NCI-H82 (cell line): ENCODE results near the gene HSD11B1.
"Not testable (repeated sequence)": the region's sequence is repeated elsewhere in the genome, so short reads cannot be mapped to it uniquely, and the experiment has no call there.

Experiments
- DNase-seq: peaks from one replicate; lab custom pipeline; 2025; lab: John Stamatoyannopoulos, UW

The HSD11B1 gene

DNA sequence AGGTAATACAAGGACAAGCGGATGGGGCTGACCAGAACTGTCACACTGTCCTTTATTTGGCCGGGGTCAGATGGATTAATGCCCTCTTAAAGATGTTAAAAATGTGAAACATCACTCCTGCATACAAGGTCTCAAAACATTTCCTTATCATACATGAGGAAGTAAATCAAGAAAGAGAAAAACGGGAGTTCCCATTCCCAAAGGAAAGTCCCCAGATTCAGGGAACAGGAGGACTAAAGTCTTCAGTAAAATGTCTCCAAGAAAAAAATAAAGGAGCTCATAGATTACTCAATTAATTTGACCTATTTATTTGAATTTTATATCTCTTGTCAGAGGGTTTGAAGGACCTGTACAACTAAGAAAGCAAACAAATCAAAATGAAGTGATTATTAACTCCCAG is 13.4 kb upstream of the HSD11B1 start:
- DNase-seq = no peak

DNA sequence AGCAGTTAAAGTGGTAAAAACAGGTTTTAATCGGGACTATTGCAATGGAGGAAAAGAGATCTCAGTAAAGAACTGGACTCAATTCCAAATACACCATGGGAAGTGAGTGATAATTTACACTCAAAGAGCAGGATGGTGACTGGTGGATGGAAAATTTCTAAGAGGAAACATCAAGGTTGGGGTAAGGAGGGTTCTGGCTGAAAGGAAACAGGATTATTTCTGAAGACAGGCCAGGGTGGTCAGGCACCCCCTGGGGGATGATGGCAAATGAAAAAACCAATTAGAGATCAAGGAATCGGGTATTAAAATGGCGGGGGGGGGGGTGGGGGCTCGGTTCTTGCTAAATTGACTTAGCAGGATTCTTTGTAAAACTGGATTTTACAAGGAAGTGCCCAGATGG is 12.3 kb upstream of the HSD11B1 start:
- peak; percentile 55 for DNase-seq

DNA sequence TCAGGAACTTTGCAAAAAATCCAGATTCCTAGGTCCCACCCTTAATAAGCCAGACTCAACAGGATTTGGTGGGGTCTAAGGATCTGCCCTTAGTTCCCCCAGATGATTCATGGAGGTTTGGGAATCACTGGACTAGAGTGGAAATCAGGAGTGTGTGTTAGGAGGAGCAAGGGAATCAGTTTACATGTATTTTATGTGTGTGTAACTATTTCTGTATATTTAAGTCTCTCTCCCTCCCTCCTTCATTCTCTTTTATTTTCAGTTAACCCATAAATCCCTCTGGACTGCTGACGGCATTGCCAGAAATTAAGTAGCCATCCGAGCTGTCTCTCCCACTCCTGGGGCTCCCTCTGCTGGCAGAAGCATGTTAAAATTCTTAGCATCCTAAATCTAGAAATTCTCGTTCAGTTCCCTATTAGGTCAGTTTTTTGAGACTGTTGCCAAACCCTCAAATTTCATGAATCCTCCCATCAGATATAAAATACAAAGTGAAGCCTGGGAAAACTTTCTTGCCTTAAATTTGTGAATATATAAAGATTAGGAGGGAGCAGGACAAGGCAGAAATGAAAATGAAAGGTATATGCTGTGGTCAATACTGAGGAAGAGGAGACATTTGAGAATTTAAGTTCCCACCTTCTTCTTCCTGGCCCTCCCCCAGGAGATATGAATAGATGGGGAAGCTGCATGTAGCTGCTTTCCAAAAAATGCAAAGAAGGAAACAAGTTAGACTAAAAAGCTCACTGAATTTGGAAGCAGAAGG is 11.7 kb upstream of the HSD11B1 start:
- peak; percentile 94 for DNase-seq

DNA sequence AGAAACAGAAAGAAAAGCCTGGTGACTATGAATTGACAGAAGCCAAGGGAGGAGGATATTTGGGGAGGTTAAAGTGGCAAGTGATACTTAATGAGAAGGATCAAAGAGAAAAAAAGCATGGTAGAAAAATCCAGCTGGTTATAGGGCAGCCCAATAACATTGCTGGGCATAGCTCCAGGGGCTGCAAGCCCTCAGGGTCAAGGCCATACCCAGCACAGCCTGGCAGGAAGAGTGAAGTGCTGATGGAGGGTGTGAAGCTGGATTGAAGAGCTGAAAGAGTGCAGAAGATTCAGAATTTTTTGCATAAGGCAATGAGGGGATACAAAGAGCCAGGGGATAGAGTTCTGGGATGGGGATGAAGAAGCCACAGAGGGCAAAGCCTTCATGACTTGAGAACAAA is 8.0 kb upstream of the HSD11B1 start:
- no peak for DNase-seq

DNA sequence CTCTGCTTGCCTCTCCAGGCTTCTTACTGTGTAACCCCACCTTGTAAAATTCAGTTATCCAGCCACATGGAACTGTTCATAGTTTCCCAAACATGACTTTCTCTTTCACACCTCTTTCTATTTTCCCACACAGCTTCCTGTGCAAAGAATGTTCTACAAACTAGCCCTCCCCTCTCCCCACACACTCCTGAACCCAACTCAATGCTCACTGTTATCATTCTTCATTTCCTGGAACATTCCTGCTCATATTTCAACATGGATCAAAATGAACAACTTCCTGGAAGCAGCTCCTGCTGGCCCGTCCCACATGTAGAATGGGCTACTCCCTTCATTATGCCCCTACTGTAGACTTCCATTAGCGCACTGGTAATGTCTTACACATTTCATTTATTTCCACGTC is 7.5 kb upstream of the HSD11B1 start:
- DNase-seq = no peak

DNA sequence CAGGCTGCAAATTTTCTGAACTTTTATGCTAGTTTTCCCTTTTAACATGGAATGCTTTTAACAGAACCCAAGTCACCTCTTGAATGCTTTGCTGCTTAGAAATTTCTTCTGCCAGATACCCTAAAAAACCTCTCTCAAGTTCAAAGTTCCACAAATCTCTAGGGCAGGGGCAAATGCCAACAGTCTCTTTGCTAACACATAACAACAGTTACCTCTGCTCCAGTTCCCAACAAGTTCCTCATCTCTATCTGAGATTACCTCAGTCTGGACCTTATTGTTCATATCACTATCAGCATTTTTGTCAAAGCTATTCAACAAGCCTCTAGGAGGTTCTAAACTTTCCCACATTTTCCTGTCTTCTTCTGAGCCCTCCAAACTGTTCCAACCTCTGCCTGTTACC is 4.0 kb upstream of the HSD11B1 start:
- not testable (repeated sequence) for DNase-seq

DNA sequence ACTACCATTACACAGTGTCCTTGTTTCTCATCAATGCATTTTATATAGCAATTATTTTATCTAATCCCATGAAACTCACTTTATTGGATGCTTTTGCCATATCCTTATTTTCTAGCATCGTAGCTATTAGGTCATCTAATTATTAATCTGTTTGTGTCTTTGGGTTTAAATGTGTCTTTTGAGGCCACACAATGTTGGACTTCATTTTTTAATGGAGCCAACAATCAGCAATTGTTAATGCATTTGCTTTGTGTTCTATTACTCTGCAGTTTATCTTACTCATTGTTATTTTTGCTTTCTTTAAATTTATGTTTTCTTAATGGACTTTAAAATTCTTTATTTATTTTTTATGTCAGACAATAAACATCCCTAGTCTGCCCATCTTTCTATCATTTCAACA is 1.8 kb upstream of the HSD11B1 start:
- DNase-seq = no peak

DNA sequence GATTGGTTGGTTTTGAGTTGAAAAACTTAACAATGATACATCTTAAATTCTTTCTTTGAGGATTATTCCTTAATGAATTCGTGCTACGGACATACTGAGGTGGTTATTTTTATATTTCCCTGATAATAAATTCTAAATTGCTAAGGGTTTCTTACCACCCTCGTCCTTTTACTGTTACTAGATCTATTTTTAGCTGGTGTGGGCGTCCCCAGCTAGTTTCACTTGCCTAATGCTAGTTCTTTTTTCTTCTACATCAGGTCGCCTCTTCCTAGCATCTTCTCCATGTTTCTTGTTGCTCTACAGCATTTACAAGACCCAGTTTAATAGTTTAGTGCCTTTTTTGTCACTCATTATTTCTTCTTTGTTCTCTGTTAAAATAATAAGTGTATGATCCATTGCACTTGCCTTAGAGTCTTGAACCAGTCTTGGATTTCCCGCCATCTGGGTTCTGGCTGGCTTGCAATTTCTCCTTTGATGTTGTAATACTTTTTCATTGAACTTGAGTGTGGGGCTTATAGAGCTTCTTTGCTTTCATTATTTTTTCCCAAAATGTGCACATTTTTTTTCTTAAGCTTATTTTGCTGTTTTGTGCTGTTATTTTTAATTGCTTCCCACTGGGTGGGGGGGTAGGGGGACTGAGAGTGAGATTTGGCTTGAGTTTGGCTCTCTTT is 677 bp upstream of the HSD11B1 start:
- no peak for DNase-seq

DNA sequence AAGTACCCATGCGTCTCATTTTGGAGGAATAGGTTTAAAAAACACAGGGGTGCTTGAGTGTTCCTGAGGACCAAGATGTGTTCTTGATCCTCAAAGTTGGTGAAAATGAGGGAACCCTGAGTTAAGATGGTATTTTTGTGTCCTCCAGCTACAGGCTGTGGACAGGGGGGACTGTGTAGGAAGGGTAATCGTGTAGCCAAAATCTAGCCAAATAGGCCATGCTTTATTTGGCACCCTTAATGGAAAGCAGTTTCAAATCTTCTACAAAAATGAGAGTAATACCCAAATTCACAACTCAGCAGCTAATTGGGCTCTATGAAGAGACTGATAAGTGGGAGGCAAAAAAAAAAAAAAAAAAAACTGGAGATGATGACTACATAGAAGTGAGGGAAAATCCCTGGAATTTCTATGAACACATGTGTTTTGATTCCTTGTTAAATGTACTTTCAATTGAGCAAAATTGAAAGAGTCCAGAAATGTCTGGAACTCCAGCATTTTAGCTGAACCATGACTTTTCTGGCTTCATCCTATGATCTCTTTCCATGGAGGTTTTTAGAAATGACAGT is 470 bp downstream of the HSD11B1 start:
- DNase-seq = no peak

DNA sequence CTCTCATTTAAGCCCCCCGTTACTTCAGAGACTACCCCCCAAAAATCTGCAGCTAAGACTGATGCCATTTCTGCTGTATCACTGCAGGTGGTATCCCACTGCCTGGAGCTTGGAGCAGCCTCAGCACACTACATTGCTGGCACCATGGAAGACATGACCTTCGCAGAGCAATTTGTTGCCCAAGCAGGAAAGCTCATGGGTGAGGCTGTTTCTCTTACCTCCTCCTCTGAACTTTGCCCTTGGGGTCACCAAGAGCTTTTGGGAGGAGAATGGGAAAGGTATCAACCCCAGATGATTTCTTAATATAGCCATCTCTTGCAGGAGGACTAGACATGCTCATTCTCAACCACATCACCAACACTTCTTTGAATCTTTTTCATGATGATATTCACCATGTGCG is 2.0 kb downstream of the HSD11B1 start:
- no peak for DNase-seq

DNA sequence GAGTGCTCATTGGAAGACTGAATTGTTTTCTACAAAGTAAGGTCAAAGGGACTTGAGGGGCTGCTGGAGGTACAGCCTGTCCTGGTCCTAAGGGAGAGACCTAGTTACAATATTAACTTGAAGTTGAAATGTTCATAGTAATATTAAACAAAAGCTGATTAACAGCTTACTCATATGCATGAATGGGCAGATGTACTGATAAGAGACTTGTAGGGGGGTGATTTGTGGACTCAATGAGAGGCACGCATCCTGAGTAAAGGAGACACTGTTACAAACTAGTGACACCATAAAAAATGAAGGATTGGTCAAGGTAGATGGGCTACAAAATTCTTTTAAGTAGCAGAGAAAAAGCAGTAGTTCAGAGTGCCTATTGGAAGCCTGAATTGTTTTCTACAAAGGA is 2.7 kb downstream of the HSD11B1 start:
- no peak for DNase-seq

DNA sequence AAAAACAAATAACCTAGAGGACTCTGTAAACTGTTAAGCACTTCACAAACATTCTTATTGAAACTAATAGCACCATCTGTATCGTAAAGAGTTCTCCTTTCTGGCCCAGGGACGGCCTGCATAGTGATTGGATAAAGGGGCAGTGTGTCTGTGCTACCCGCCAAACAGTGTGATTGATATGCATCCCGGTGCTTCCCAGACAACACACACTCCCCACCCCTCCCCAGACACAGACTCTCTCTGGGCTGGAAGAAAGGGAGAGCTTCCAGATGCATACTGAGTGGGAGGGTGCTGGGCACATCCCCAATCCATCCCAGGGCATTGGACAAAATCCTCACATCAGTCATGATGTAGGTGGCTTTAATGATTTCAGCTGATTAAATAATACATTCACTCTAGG is 3.7 kb downstream of the HSD11B1 start:
- DNase-seq = peak; percentile 37

DNA sequence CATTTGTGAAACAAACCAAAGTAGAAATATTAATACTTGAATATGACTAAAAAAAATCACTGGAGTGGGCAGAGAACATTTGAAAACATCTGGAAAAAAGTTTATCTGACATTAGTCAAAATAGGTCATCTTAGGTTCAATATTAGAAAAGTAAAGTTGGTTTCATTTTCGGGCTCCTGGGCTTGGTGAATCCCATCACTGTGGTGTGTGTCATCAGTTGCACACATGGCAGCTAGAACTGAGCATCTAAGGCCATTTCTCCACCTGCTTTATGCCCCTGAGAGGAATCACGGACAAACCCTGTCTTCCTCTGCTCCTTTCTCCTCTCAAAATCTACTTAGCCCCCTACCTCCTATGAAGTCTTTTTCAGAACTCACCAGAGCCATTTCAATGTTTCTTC is 5.4 kb downstream of the HSD11B1 start:
- DNase-seq = no peak

DNA sequence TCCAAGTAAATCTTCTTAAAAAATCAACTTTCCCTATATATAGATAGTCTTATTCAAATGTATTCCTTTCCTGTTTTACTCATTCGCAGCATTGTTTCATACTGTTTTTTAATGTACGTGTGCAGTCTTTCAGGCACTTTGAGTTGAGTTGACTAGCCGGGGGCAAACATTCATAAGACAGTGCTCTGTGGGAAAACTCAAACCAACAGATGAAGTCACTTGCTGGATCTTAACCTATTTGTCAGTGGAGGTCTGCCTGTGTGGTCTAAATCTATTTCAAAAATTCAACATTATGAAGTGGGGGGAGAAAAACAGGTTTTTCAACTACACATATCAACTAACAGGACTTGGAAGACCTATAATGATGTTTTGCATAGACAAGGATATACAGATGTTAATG is 6.2 kb downstream of the HSD11B1 start:
- no peak for DNase-seq

DNA sequence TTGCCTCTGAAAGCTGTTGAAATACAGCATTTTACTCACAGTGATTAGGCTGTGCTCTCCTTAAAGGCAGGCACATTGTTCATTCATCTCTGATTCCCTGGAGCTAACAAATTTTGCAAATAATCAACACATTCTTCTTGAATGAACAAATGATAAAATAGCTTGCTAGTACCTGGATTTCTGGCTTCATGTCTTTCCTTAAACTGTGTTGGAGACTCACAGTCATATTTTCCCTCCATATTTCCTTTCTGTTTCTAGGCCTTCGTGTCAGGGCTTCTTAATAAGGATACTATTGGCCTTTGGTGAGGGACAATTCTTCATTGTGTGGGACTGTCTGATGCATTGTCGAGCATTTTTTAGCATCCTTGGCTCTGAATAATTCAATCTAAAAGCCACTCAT is 9.7 kb downstream of the HSD11B1 start:
- no peak for DNase-seq

DNA sequence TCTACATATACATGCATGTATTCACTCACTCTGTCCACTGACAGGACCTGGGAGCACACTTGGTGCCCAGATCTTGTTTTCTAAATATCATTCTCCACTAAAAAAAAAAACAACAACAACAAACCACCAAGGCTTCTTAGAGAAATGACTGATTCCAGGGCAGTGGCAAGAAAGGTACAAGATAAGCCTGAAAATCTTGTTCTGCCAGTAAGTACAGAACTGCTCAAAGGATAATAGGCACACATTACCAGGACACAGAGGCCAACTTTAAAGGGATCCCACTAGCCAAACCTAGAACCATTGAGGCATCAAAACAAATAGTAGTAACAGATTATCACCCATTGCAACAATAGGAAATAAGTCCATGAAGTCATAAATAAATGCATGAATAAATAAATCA is 10.7 kb downstream of the HSD11B1 start:
- DNase-seq = no peak

DNA sequence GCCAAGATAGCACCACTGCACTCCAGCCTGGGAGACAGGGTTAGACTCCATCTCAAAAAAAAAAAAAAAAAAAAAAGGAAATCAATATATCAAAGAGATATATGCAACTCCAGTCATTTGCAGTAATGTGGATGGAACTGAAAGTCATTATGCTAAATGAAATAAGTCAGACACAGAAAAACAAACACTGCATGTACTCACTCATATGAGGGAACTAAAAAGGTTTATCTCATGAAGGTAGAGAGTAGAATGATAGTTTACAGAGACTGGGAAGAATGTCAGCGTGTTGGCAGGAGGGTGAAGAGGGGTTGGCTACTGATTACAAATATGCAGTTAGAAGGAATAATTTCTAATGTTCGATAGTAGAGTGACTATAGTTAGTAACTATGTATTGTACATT is 13.2 kb downstream of the HSD11B1 start:
- no peak for DNase-seq

DNA sequence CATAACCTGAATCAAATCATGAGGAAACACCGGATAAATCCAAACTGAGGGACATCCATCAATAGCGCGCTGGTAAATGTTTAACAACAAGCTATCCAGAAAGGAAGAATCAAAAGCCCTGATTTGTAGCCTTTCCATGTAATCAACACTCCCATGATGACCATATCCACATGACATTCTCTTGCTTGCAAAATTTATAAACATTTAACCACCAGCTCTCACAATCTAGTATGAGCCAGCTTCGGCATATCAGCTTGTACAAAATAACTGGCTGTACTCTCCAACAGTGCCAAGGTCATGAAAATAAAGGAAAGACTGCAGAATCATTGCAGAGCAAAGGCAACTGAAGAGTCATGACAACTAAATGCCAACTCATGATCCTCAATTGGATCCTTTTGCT is 15.7 kb downstream of the HSD11B1 start:
- DNase-seq = no peak

DNA sequence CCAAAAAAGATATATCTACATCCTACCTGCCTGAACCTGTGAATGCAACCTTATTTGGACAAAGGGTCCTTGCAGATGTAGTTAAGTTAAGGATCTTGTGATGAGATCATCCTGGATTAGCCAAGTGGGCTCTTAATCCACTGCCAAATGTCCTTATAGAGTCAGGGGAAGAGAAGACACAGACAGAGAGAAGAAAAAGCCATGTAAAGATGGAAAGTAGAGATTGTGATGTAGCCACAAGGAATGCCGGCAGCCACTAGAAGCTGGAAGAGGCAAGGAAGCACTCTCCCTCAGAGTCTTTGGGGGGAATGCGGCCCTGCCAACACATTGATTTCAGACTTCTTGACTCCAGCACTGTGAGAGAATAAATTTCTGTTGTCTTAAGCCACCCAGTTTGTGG is 16.2 kb downstream of the HSD11B1 start:
- DNase-seq = peak; percentile 93

DNA sequence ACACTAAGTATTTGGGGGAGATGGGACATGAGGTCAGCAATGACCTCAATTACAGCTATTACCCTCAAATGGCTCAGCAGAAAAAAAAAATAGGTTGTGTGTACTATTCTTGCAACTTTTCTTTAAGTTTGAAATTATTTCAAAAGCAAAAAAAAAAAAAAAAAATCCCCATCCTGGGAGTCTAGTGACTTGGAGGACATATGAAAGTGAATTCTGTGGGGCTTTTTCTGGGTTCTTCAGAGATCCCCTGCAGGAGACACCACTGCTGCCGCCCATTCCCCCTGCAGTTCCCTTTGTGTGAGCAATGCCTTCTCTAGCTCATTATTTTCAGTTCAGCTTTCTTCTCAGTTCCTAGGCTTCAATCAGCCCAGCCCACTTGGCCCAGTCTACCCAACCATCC is 16.7 kb downstream of the HSD11B1 start:
- no peak for DNase-seq

DNA sequence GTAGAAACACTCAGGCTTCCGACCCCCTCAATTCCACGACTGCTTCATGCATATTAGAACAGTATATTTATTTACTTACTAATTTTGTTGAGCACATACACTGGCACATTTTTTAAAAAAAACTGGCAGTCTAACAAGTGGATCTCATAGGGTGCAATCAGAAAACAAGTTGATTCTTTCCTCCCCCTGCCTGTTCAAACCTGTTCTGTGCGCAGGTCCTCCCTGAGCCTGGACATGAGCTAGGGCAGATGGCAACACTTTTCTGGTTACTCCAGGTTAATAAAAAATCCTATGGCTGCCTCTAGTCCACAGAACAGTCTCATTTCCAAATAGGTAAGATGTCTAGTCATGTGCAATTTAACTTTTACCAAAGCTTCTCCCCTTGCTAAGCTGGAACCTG is 18.6 kb downstream of the HSD11B1 start:
- no peak for DNase-seq

DNA sequence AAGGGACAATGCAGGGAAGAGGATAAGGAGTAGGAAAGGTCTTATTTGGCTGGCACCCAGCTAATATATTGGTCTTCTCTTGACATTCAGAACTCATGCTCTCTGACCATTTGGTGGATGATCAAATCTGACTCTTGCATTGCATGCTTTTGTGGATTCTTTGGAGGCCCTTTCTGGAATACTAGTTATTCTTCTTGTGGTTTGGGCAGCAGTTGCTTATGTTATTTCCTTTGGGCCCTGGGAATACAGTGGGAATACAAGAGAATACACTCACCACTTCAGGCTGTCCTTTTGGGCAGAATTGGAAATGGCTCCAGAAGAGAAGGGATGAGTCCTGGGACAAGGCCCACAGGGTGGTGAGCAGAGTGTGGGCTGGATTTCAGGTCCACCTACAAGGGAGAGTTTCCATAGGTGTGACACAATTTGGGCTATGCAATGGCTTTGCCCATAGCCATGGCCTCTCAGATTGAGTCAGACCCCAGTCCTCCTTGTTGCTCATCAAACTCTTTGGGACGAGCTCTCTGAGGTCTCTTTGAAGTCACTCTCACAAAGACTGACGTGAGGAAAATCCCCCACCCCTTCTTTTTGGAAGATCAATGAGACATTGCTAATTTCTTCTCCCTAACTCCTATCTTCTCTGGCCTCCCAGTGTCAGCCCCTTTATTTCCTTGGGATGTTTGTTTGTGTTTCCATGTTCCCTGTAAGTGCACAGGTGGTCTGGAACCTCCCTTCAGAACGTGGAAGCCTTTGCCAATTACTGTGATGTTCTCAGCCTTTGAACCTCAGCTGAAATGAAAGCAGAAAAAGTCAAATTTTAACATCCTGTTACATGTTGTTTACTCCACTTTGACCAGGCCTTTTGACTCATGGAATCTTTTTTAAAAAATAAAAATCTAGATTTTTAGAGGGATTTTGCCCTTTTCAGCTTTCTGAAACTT is 19.4 kb downstream of the HSD11B1 start:
- DNase-seq = no peak

DNA sequence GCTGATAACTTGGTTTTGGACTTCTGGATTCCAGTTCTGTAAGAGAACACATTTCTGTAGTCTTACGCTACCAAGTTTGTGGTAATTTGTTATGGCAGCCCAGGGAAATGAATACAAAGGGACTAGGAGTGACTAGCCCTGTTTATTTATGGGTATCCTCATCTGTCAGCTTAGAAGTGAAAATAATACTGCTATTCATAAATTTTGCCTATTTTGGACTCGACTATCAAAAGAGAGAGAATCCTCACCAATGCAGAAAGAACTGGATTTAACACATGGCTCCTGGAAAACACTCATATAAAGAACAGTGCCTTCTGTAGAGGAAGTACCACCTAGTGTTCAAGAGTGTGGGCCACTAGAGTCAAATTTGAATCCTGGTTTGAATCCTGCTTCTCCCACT is 22.6 kb downstream of the HSD11B1 start:
- no peak for DNase-seq
